MM.1S (cell line): ENCODE data around the gene MEF2C.

Source experiments
- DNase-seq: peaks from one replicate; pipeline ENCODE4 v3.0.0-alpha.2; 2015
- H2AFZ ChIP-seq: fragments of 300-600 bp; sonication (generic); 2 replicates; pipeline ENCODE4 v1.6.0; 2016; ENCODE audit warnings: antibody characterized with exemption, low read length
- H3F3A ChIP-seq: fragments of 300-600 bp; sonication (generic); 2 replicates; pipeline ENCODE4 v1.6.1; 2016; ENCODE audit warnings: mild to moderate bottlenecking, antibody characterized with exemption, low read length, moderate library complexity, mixed read lengths; ENCODE audit not compliant: insufficient read depth
- H3K27ac ChIP-seq: fragments of 300-600 bp; sonication (generic); 2 replicates; pipeline ENCODE4 v1.5.1; 2016; ENCODE audit warnings: mild to moderate bottlenecking, low read length
- H3K27me3 ChIP-seq: fragments of 300-600 bp; sonication (generic); replicated peaks from 2 replicates; pipeline ENCODE4 v1.6.0; 2016; ENCODE audit warnings: low read length; ENCODE audit not compliant: insufficient read depth
- H3K36me3 ChIP-seq: fragments of 300-600 bp; sonication (generic); replicated peaks from 2 replicates; pipeline ENCODE4 v1.6.1; 2016; ENCODE audit warnings: mild to moderate bottlenecking, low read length, mixed read lengths; ENCODE audit not compliant: insufficient read depth
- H3K4me1 ChIP-seq: fragments of 300-600 bp; sonication (generic); 2 replicates; pipeline ENCODE4 v1.6.1; 2016; ENCODE audit warnings: low read length, mixed read lengths
- H3K4me2 ChIP-seq: fragments of 300-600 bp; sonication (generic); 2 replicates; pipeline ENCODE4 v1.6.0; 2016; ENCODE audit warnings: low read depth, low read length
- H3K4me3 ChIP-seq: fragments of 300-600 bp; sonication (generic); 2 replicates; pipeline ENCODE4 v1.5.1; 2016; ENCODE audit warnings: low read length, mixed read lengths
- H3K79me2 ChIP-seq: fragments of 300-600 bp; sonication (generic); 2 replicates; pipeline ENCODE4 v1.6.1; 2016; ENCODE audit warnings: mixed run types, low read length, mixed read lengths
- H3K9ac ChIP-seq: fragments of 300-600 bp; sonication (generic); 2 replicates; pipeline ENCODE4 v1.6.1; 2016; ENCODE audit warnings: low read length, mixed read lengths
- H3K9me2 ChIP-seq: fragments of 300-600 bp; sonication (generic); replicated peaks from 2 replicates; pipeline ENCODE4 v1.6.1; 2016; ENCODE audit warnings: mild to moderate bottlenecking, low read length, mixed read lengths; ENCODE audit not compliant: insufficient read depth
- H3K9me3 ChIP-seq: fragments of 300-600 bp; sonication (generic); replicated peaks from 2 replicates; pipeline ENCODE4 v1.6.1; 2016; ENCODE audit warnings: mild to moderate bottlenecking, low read length, mixed read lengths; ENCODE audit not compliant: insufficient read depth
- H4K20me1 ChIP-seq: fragments of 300-600 bp; sonication (generic); 2 replicates; pipeline ENCODE4 v1.6.1; 2016; ENCODE audit warnings: mild to moderate bottlenecking, low read length, moderate library complexity, mixed read lengths; ENCODE audit not compliant: insufficient read depth
- CTCF ChIP-seq: fragments of 300-600 bp; sonication (generic); IDR thresholded peaks from 2 replicates; pipeline ENCODE4 v1.5.1; 2016; ENCODE audit warnings: antibody characterized with exemption, low read length, mixed read lengths
- EZH2 ChIP-seq: fragments of 300-600 bp; sonication (generic); optimal IDR thresholded peaks from 2 replicates; pipeline ENCODE3; 2017; ENCODE audit warnings: low read depth, mild to moderate bottlenecking, antibody characterized with exemption, low read length, mixed read lengths
- EZH2phosphoT487 ChIP-seq: fragments of 300-600 bp; sonication (generic); IDR thresholded peaks from 2 replicates; pipeline ENCODE4 v1.6.1; 2018; ENCODE audit warnings: antibody characterized with exemption, low read length

The MEF2C gene

GRCh38 chr5:88707216-88707965, 175.6 kb downstream of the MEF2C start:
- no peak overlapping the region for H3K4me2 ChIP-seq
- no peak for TF ChIP-seq EZH2
- no peak for TF ChIP-seq EZH2phosphoT487
- TF ChIP-seq CTCF: no peak

GRCh38 chr5:88702332-88702731, 180.7 kb downstream of the MEF2C start:
- no peaks in the 10 kb centered on the region for H3K79me2 ChIP-seq
- no peak overlapping the region for H3K9ac ChIP-seq

More at GRCh38 chr5:88707216-88707965, 175.6 kb downstream of the MEF2C start:
- no peaks in the 10 kb centered on the region for H4K20me1 ChIP-seq
- no peaks in the 10 kb centered on the region for H3K4me1 ChIP-seq
- H3K36me3 ChIP-seq: no peaks in the 10 kb centered on the region
- no peak overlapping the region for H3K27ac ChIP-seq
- no peaks in the 10 kb centered on the region for H3K9me3 ChIP-seq
- H3F3A ChIP-seq: peaks cover 3% of the 10 kb centered on the region; the same call in 1 of the 2 replicates
- no peak overlapping the region for H2AFZ ChIP-seq
- no peaks in the 10 kb centered on the region for H3K27me3 ChIP-seq
- no peak overlapping the region for H3K4me3 ChIP-seq
- DNase-seq: no peak
- H3K9ac ChIP-seq: no peak overlapping the region
- H3K9me2 ChIP-seq: no peaks in the 10 kb centered on the region
- H3K79me2 ChIP-seq: no peaks in the 10 kb centered on the region

GRCh38 chr5:88700121-88700520, 182.9 kb downstream of the MEF2C start:
- DNase-seq: no peak
- no peak overlapping the region for H3K4me2 ChIP-seq
- H3F3A ChIP-seq: no peaks in the 10 kb centered on the region
- H3K4me1 ChIP-seq: no peaks in the 10 kb centered on the region
- H3K27me3 ChIP-seq: no peaks in the 10 kb centered on the region
- no peak for TF ChIP-seq EZH2
- no peak for TF ChIP-seq EZH2phosphoT487
- TF ChIP-seq CTCF: no peak
- H3K36me3 ChIP-seq: no peaks in the 10 kb centered on the region
- no peaks in the 10 kb centered on the region for H4K20me1 ChIP-seq
- H3K27ac ChIP-seq: no peak overlapping the region
- H3K4me3 ChIP-seq: no peak overlapping the region
- H3K79me2 ChIP-seq: no peaks in the 10 kb centered on the region
- no peaks in the 10 kb centered on the region for H3K9me3 ChIP-seq
- H3K9ac ChIP-seq: no peak overlapping the region
- no peak overlapping the region for H2AFZ ChIP-seq
- no peaks in the 10 kb centered on the region for H3K9me2 ChIP-seq

More at GRCh38 chr5:88702332-88702731, 180.7 kb downstream of the MEF2C start:
- H3K4me2 ChIP-seq: no peak overlapping the region
- no peak for DNase-seq
- no peak overlapping the region for H2AFZ ChIP-seq
- H3F3A ChIP-seq: no peaks in the 10 kb centered on the region
- no peaks in the 10 kb centered on the region for H3K9me3 ChIP-seq
- H4K20me1 ChIP-seq: no peaks in the 10 kb centered on the region
- H3K27ac ChIP-seq: no peak overlapping the region
- H3K4me1 ChIP-seq: no peaks in the 10 kb centered on the region
- H3K36me3 ChIP-seq: no peaks in the 10 kb centered on the region
- TF ChIP-seq CTCF: no peak
- no peak for TF ChIP-seq EZH2
- no peak for TF ChIP-seq EZH2phosphoT487
- H3K4me3 ChIP-seq: no peak overlapping the region
- no peaks in the 10 kb centered on the region for H3K9me2 ChIP-seq
- H3K27me3 ChIP-seq: no peaks in the 10 kb centered on the region
